Ishikawa (cell line): Measurements from ENCODE around the gene GALT.

Source experiments
- CEBPB ChIP-seq: IDR thresholded peaks from 2 replicates; pipeline ENCODE4 v1.6.1; 2012
- NFIC ChIP-seq: IDR thresholded peaks from 2 replicates; pipeline ENCODE4 v1.6.1; 2012
- RAD21 ChIP-seq: IDR thresholded peaks from 2 replicates; pipeline ENCODE4 v1.6.1; 2012; ENCODE audit warnings: low read depth
- REST ChIP-seq: IDR thresholded peaks from 2 replicates; pipeline ENCODE4 v1.6.1; 2012; ENCODE audit warnings: low read depth, mild to moderate bottlenecking
- TAF1 ChIP-seq: IDR thresholded peaks from 2 replicates; pipeline ENCODE4 v1.6.1; 2012; ENCODE audit warnings: low read depth, mild to moderate bottlenecking
- USF1 ChIP-seq: IDR thresholded peaks from 2 replicates; pipeline ENCODE4 v1.6.1; 2012
- YY1 ChIP-seq: IDR thresholded peaks from 2 replicates; pipeline ENCODE4 v1.6.1; 2012; ENCODE audit warnings: low read depth

- no peak for TF ChIP-seq RAD21
- TF ChIP-seq CEBPB, result no peak
- TF ChIP-seq NFIC, result no peak
- TF ChIP-seq REST, result no peak
- TF ChIP-seq YY1, result no peak
- TF ChIP-seq TAF1, result no peak
- no peak for TF ChIP-seq USF1
Measured at GRCh38 chr9:34654323-34655051, 8.0 kb downstream of the GALT start.
